HG02798 (cell line): ENCODE data around the gene KCTD12.
"Not testable (repeated sequence)": the region's sequence is repeated elsewhere in the genome, so short reads cannot be mapped to it uniquely, and the experiment has no call there.

Source experiments
- ATAC-seq: cut with Tn5 transposase; IDR thresholded peaks from one replicate; pipeline ENCODE4 v1.9.1; 2021; ENCODE audit warnings: mild to moderate bottlenecking; ENCODE audit not compliant: unreplicated experiment, poor library complexity

The KCTD12 gene

GRCh38 chr13:76886292-76887075 is at the start of gene KCTD12:
KCTD12 (minus strand) TSS chr13:76886405; CDS start chr13:76886148, 257 bp downstream.
- ATAC-seq, result peak; percentile 75

- no peak for ATAC-seq
Measured at GRCh38 chr13:76934671-76935070, 48.5 kb upstream of the KCTD12 start.

GRCh38 chr13:76932076-76932475 is 45.9 kb upstream of the KCTD12 start:
- ATAC-seq, result no peak

GRCh38 chr13:76929851-76930374 is 43.7 kb upstream of the KCTD12 start:
- ATAC-seq, result no peak

- ATAC-seq, result no peak
Measured at GRCh38 chr13:76929320-76929719, 43.1 kb upstream of the KCTD12 start.

- no peak for ATAC-seq
Measured at GRCh38 chr13:76928456-76928855, 42.3 kb upstream of the KCTD12 start.

- no peak for ATAC-seq
Measured at GRCh38 chr13:76927955-76928354, 41.8 kb upstream of the KCTD12 start.

- ATAC-seq, result no peak
Measured at GRCh38 chr13:76925115-76925514, 38.9 kb upstream of the KCTD12 start.

GRCh38 chr13:76921516-76921915 is 35.3 kb upstream of the KCTD12 start:
- no peak for ATAC-seq

GRCh38 chr13:76917755-76918481 is 31.7 kb upstream of the KCTD12 start:
- not testable (repeated sequence) for ATAC-seq

GRCh38 chr13:76917095-76917494 is 30.9 kb upstream of the KCTD12 start:
- ATAC-seq, result no peak

- no peak for ATAC-seq
Measured at GRCh38 chr13:76913898-76914297, 27.7 kb upstream of the KCTD12 start.

- ATAC-seq, result no peak
Measured at GRCh38 chr13:76912476-76912875, 26.3 kb upstream of the KCTD12 start.

- no peak for ATAC-seq
Measured at GRCh38 chr13:76904507-76904906, 18.3 kb upstream of the KCTD12 start.

GRCh38 chr13:76903544-76904162 is 17.4 kb upstream of the KCTD12 start:
- ATAC-seq, result peak; percentile 97

GRCh38 chr13:76899066-76899465 is 12.9 kb upstream of the KCTD12 start:
- ATAC-seq, result not testable (repeated sequence)

- not testable (repeated sequence) for ATAC-seq
Measured at GRCh38 chr13:76897171-76897570, 11.0 kb upstream of the KCTD12 start.

- ATAC-seq, result peak; percentile 62
Measured at GRCh38 chr13:76894401-76895110, 8.4 kb upstream of the KCTD12 start.

GRCh38 chr13:76892488-76892887 is 6.3 kb upstream of the KCTD12 start:
- peak; percentile 45 for ATAC-seq

- ATAC-seq, result no peak
Measured at GRCh38 chr13:76890021-76890420, 3.8 kb upstream of the KCTD12 start.
